ENCODE data around the gene TMEM115.

- TF ChIP-seq CTCF (IDR thresholded peaks at IDR 0.05) (peak in 1 of 4 experiments; percentile 19), POLR2AphosphoS5 (IDR thresholded peaks at IDR 0.05) (peak; percentile 97)
Observed at GRCh38 chr3:50350527-50351322, 8.6 kb downstream of the TMEM115 start, which contains the start of the genes CYB561D2 and NPRL2.

Data from prostate gland (tissue), 2 donors.